Smooth muscle cell (in vitro differentiated cells): ENCODE measurements around the gene TCOF1. TPM values are rescaled to one million over a fixed set of nuclear protein-coding genes. Genes with fewer than 3 reads are reported as not detected.
A peak's percentile ranks its signal among the peaks of the same experiment; 100 is the strongest.
"Not testable (repeated sequence)": the region's sequence is repeated elsewhere in the genome, so short reads cannot be mapped to it uniquely, and the experiment has no call there.

ENCODE experiments used
- DNase-seq: peaks from one replicate; lab custom pipeline; 2025; ENCODE audit not compliant: unreplicated experiment; lab: John Stamatoyannopoulos, UW
- H2AFZ ChIP-seq: fragments of 200-600 bp; sonication (generic); 2 replicates; pipeline ENCODE4 v1.6.0; 2016; ENCODE audit warnings: antibody characterized with exemption, low read depth, mild to moderate bottlenecking
- H3F3A ChIP-seq: fragments of 200-600 bp; sonication (generic); 2 replicates; pipeline ENCODE4 v1.6.0; 2017; ENCODE audit warnings: antibody characterized with exemption, low read depth
- H3K27ac ChIP-seq: fragments of 200-600 bp; sonication (generic); 2 replicates; pipeline ENCODE4 v1.5.1; 2016; ENCODE audit warnings: low read depth, mild to moderate bottlenecking
- H3K27me3 ChIP-seq: fragments of 200-600 bp; sonication (generic); 2 replicates; pipeline ENCODE4 v1.6.1; 2016; ENCODE audit warnings: low read depth, mild to moderate bottlenecking
- H3K36me3 ChIP-seq: fragments of 200-600 bp; sonication (generic); 2 replicates; pipeline ENCODE4 v1.5.1; 2016; ENCODE audit warnings: low read depth
- H3K4me1 ChIP-seq: fragments of 200-600 bp; sonication (generic); 2 replicates; pipeline ENCODE4 v1.5.1; 2016; ENCODE audit warnings: low read depth
- H3K4me2 ChIP-seq: fragments of 200-600 bp; sonication (generic); 2 replicates; pipeline ENCODE4 v1.6.0; 2016; ENCODE audit warnings: mild to moderate bottlenecking
- H3K4me3 ChIP-seq: fragments of 200-600 bp; sonication (generic); 2 replicates; pipeline ENCODE4 v1.5.1; 2016; ENCODE audit warnings: mild to moderate bottlenecking
- H3K79me2 ChIP-seq: fragments of 200-600 bp; sonication (generic); 2 replicates; pipeline ENCODE4 v1.6.0; 2016; ENCODE audit warnings: low read depth, mild to moderate bottlenecking
- H3K9ac ChIP-seq: fragments of 200-600 bp; sonication (generic); 2 replicates; pipeline ENCODE4 v1.6.0; 2016; ENCODE audit warnings: low read depth
- H3K9me3 ChIP-seq: fragments of 200-600 bp; sonication (generic); replicated peaks from 2 replicates; pipeline ENCODE4 v1.5.1; 2016; ENCODE audit warnings: low read depth
- H4K20me1 ChIP-seq: fragments of 200-600 bp; sonication (generic); 2 replicates; pipeline ENCODE4 v1.6.0; 2016; ENCODE audit warnings: low read depth
- WGBS: methylation state at CpG from one replicate; pipeline ENCODE4 v1.1.7; 2016; ENCODE audit warnings: low lambda C conversion rate; 5-methylcytosine and 5-hydroxymethylcytosine counted together
- polyA plus RNA-seq: library from polyadenylated mRNA; unstranded; fragments of >200 nt; fragmentation: Nextera tagmentation; extraction: Ambion mirVana; gene quantifications from 2 replicates; pipeline ENCODE4 v1.2.1, GENCODE V29; 2016
- total RNA-seq: library from RNA; depleted of rRNA; stranded (reverse); fragments of >200 nt; gene quantifications from 2 replicates; pipeline ENCODE4 v1.2.3, GENCODE V29; 2014
- TF ChIP-seq, protein P1 (sequence below): fragments of 200-600 bp; sonication (generic); IDR thresholded peaks from 2 replicates; pipeline ENCODE4 v1.5.1; 2017; ENCODE audit warnings: borderline replicate concordance, mild to moderate bottlenecking, antibody characterized with exemption; ENCODE audit not compliant: insufficient read depth, poor library complexity, severe bottlenecking

The TCOF1 gene
- total and polyA plus RNA-seq, 2 experiments from 2014 or later, result 16.0 to 25.9 TPM

- TF ChIP-seq, protein P1, sequence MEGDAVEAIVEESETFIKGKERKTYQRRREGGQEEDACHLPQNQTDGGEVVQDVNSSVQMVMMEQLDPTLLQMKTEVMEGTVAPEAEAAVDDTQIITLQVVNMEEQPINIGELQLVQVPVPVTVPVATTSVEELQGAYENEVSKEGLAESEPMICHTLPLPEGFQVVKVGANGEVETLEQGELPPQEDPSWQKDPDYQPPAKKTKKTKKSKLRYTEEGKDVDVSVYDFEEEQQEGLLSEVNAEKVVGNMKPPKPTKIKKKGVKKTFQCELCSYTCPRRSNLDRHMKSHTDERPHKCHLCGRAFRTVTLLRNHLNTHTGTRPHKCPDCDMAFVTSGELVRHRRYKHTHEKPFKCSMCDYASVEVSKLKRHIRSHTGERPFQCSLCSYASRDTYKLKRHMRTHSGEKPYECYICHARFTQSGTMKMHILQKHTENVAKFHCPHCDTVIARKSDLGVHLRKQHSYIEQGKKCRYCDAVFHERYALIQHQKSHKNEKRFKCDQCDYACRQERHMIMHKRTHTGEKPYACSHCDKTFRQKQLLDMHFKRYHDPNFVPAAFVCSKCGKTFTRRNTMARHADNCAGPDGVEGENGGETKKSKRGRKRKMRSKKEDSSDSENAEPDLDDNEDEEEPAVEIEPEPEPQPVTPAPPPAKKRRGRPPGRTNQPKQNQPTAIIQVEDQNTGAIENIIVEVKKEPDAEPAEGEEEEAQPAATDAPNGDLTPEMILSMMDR, result no peak
- Histone ChIP-seq H3K79me2 (no peaks in the 10 kb centered on the region), H3K27ac (no peak overlapping the region), H3K4me2 (peak overlapping the region; percentile 77), H3K9ac (no peak overlapping the region), H3K4me3 (peak overlapping the region; percentile 39), H3K4me1 (peaks cover 9% of the 10 kb centered on the region), H2AFZ (no peak overlapping the region), H4K20me1 (no peaks in the 10 kb centered on the region), H3K27me3 (no peaks in the 10 kb centered on the region), H3K9me3 (no peaks in the 10 kb centered on the region), H3F3A (no peaks in the 10 kb centered on the region), H3K36me3 (no peaks in the 10 kb centered on the region)
- WGBS, result 90% methylated on average over 12 of the region's 12 CpGs
- no peak for DNase-seq
These were observed 55.8 kb downstream of the TCOF1 start for GRCh38 chr5:150413176-150413901.

DNA sequence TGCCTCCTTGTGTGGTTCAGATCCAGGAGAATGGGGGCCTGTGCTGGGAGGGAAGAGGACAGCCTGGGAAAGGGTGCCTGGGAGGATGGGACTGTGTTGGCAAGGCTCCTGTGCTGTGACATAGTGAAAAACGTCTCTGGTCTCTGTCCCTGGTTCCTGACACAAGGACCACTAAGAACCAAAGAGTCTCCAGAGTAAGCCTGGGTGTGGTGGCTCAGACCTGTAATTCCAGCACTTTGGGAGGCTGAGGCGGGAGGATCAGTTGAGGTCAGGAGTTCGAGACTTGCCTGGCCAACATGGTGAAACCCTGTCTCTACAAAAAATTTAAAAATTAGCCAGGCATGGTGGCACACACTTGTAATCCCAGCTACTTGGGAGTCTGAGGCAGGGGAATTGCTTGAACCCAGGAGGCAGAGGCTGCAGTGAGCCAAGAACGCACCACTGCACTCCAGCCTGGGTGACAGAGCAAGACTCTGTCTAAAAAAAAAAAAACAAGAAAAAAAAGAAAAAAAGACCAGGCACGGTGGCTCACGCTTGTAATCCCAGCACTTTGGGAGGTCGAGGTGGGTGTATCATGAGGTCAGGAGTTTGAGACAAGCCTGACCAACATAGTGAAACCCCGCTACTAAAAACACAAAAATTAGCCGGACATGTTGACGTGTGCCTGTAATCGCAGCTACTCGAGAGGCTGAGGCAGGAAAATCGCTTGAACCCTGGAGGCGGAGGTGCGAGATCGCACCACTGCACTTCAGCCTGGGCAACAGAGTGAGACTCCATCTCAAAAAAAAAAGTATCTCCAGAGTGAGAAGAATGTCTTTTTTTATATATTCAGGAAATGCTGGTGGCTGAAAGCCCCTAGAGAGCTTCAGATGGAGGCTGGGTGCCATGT is 56.6 kb downstream of the TCOF1 start:
- not testable (repeated sequence) for H4K20me1 ChIP-seq, H3K4me1 ChIP-seq, H3K36me3 ChIP-seq, H3K4me2 ChIP-seq, H3K79me2 ChIP-seq, H3K9me3 ChIP-seq, H3K27me3 ChIP-seq, H3K4me3 ChIP-seq, H3F3A ChIP-seq, H3K27ac ChIP-seq, H3K9ac ChIP-seq, DNase-seq, H2AFZ ChIP-seq
- WGBS, result 89% methylated on average over 16 of the region's 16 CpGs

DNA sequence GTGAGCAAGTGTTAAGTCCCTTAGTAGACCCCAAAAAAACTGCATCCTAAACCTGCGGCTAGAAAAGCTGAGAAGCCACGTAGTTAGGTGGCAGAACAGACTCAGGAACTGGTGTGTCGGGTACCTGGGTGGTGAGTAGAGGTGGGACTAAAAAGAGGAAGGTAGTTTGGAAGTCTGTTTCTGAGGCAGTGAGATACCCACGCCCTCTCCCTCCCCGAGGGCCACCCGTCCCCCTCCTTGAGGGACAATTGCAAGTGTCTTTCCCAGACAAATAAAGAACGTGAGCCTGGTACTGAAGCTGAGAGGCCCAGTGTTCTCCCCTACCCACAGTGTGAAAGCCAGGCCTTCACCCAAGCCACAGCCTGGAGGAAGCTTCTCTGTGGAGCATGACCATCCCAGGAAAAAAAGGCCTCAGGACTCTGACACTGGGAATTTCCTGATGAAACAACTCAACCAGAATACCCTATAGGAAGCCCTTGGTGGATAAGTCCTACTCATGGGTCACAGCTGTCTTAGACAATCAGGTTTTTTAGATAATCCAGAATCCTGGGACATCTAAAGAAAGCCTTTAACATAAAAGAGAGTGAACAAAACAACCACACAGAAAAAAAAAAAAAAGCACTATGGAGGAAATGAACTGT is 62.3 kb downstream of the TCOF1 start:
- H3F3A ChIP-seq, result no peaks in the 10 kb centered on the region
- H3K4me2 ChIP-seq, result no peak overlapping the region
- H3K36me3 ChIP-seq, result no peaks in the 10 kb centered on the region
- H3K27ac ChIP-seq, result no peak overlapping the region
- TF ChIP-seq, protein P1, result no peak
- no peaks in the 10 kb centered on the region for H3K9me3 ChIP-seq
- no peaks in the 10 kb centered on the region for H3K79me2 ChIP-seq
- H4K20me1 ChIP-seq, result no peaks in the 10 kb centered on the region
- H3K9ac ChIP-seq, result no peak overlapping the region
- H2AFZ ChIP-seq, result no peak overlapping the region
- H3K27me3 ChIP-seq, result no peaks in the 10 kb centered on the region
- DNase-seq, result no peak
- peaks cover 3% of the 10 kb centered on the region for H3K4me1 ChIP-seq
- WGBS, result 84% methylated on average over 7 of the region's 7 CpGs
- H3K4me3 ChIP-seq, result no peak overlapping the region

- WGBS, result 84% methylated on average over 4 of the region's 4 CpGs
- H3K4me3 ChIP-seq, result no peak overlapping the region
These were observed 64.6 kb downstream of the TCOF1 start for GRCh38 chr5:150422075-150422474.

More at GRCh38 chr5:150422075-150422474, 64.6 kb downstream of the TCOF1 start:
- no peak overlapping the region for H2AFZ ChIP-seq
- no peaks in the 10 kb centered on the region for H3K9me3 ChIP-seq
- no peak for DNase-seq
- no peak overlapping the region for H3K9ac ChIP-seq
- H4K20me1 ChIP-seq, result no peaks in the 10 kb centered on the region
- no peaks in the 10 kb centered on the region for H3F3A ChIP-seq
- no peak overlapping the region for H3K27ac ChIP-seq
- TF ChIP-seq, protein P1, result no peak
- H3K4me1 ChIP-seq, result peaks cover 3% of the 10 kb centered on the region
- H3K79me2 ChIP-seq, result no peaks in the 10 kb centered on the region
- H3K27me3 ChIP-seq, result no peaks in the 10 kb centered on the region
- H3K4me2 ChIP-seq, result no peak overlapping the region
- H3K36me3 ChIP-seq, result no peaks in the 10 kb centered on the region
